ENCODE measurements around the gene RPL31.
"Not testable (repeated sequence)": the region's sequence is repeated elsewhere in the genome, so short reads cannot be mapped to it uniquely, and the experiment has no call there.

The RPL31 gene

DNA sequence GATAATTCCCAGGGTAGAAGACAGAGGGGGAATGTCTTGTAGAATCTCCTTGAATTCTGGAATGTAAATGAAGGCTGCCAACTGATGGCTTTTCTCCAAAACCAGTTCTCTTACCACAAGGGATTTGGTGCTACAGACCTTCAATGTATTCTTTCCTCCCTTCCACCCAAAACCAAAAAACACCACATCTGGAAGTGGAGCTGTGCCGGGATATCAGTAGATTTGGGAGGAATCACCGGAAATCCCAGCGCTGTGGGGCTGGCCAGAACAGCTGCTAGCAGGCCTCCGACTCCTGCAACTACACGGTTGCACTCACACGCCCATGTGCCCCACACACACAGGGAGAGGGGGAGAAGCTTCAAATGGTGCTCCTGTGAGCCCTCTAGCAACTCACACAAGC lies 45.7 kb downstream of the RPL31 start:
- H2AFZ ChIP-seq (ENCODE audit: low read length): no peak overlapping the region
- H4K91ac ChIP-seq (ENCODE audit: low read depth, low read length, poor library complexity): no peak overlapping the region
- H3K4me3 ChIP-seq (ENCODE audit: low read length in 2 of 2): peak overlapping the region in 1 of 2 donors; percentile 14
- no peaks in the 10 kb centered on the region for H3K4me1 ChIP-seq (ENCODE audit: control insufficient read depth in 2 of 2, insufficient read depth in 1 of 2, low read depth in 1 of 2, low read length in 2 of 2)
- no peak overlapping the region for H3K4me2 ChIP-seq (ENCODE audit: insufficient read depth, low read length, poor library complexity, severe bottlenecking)
- no peaks in the 10 kb centered on the region for H3K27me3 ChIP-seq (ENCODE audit: control insufficient read depth in 3 of 3, insufficient read depth in 3 of 3, low read depth in 1 of 3, low read length in 3 of 3)
- H3K36me3 ChIP-seq (replicated peaks in 1 of 2; ENCODE audit: control insufficient read depth in 2 of 2, insufficient read depth in 2 of 2, low read length in 2 of 2): no peaks in the 10 kb centered on the region
- H4K8ac ChIP-seq (ENCODE audit: low read depth, low read length): no peak overlapping the region
- H3K23ac ChIP-seq (ENCODE audit: low read depth, low read length, poor library complexity): no peak overlapping the region
- no peak overlapping the region for H2BK5ac ChIP-seq (ENCODE audit: low read length)
- H3K9me3 ChIP-seq (replicated peaks in 1 of 2; ENCODE audit: control insufficient read depth in 2 of 2, insufficient read depth in 1 of 2, low read depth in 1 of 2, low read length in 2 of 2): no peaks in the 10 kb centered on the region
- H2BK15ac ChIP-seq (ENCODE audit: low read length): no peak overlapping the region
- no peak overlapping the region for H2BK120ac ChIP-seq (ENCODE audit: low read depth, low read length)
- no peaks in the 10 kb centered on the region for H3K79me1 ChIP-seq (ENCODE audit: low read depth, low read length)
- no peak for DNase-seq (ENCODE audit: low spot score)
- no peak overlapping the region for H3K4ac ChIP-seq (ENCODE audit: low read length)
- H3K18ac ChIP-seq (ENCODE audit: low read length): peak overlapping the region; percentile 59
- H3K14ac ChIP-seq (ENCODE audit: low read length): no peak overlapping the region
- H3K27ac ChIP-seq (replicated peaks; ENCODE audit: low read length): no peak overlapping the region
- WGBS, 2 donors (ENCODE audit: extremely low coverage in 2 of 2, insufficient read length in 2 of 2, insufficient replicate concordance in 1 of 2): no CpG with 5 or more reads among the region's 6 CpGs
- H3K9ac ChIP-seq (ENCODE audit: low read depth, low read length, poor library complexity): no peak overlapping the region
- H2BK12ac ChIP-seq (ENCODE audit: low read length): no peak overlapping the region
- H2AK5ac ChIP-seq (ENCODE audit: low read depth, low read length): no peak overlapping the region

GRCh38 chr2:101048756-101049155 lies 46.7 kb downstream of the RPL31 start:
- no peak overlapping the region for H2BK120ac ChIP-seq (ENCODE audit: low read depth, low read length)
- H3K27me3 ChIP-seq (ENCODE audit: control insufficient read depth in 3 of 3, insufficient read depth in 3 of 3, low read depth in 1 of 3, low read length in 3 of 3): no peaks in the 10 kb centered on the region
- no peaks in the 10 kb centered on the region for H3K4me1 ChIP-seq (ENCODE audit: control insufficient read depth in 2 of 2, insufficient read depth in 1 of 2, low read depth in 1 of 2, low read length in 2 of 2)
- H3K18ac ChIP-seq (ENCODE audit: low read length): no peak overlapping the region
- no peak overlapping the region for H4K8ac ChIP-seq (ENCODE audit: low read depth, low read length)
- H3K79me1 ChIP-seq (ENCODE audit: low read depth, low read length): no peaks in the 10 kb centered on the region
- no peak overlapping the region for H2BK12ac ChIP-seq (ENCODE audit: low read length)
- H4K91ac ChIP-seq (ENCODE audit: low read depth, low read length, poor library complexity): no peak overlapping the region
- no peak overlapping the region for H3K23ac ChIP-seq (ENCODE audit: low read depth, low read length, poor library complexity)
- H3K9me3 ChIP-seq (replicated peaks in 1 of 2; ENCODE audit: control insufficient read depth in 2 of 2, insufficient read depth in 1 of 2, low read depth in 1 of 2, low read length in 2 of 2): no peaks in the 10 kb centered on the region
- no peak overlapping the region for H3K14ac ChIP-seq (ENCODE audit: low read length)
- no peak overlapping the region for H2BK15ac ChIP-seq (ENCODE audit: low read length)
- H2BK5ac ChIP-seq (ENCODE audit: low read length): no peak overlapping the region
- no peak overlapping the region for H3K4me2 ChIP-seq (ENCODE audit: insufficient read depth, low read length, poor library complexity, severe bottlenecking)
- no peak overlapping the region for H3K9ac ChIP-seq (ENCODE audit: low read depth, low read length, poor library complexity)
- no peak overlapping the region for H3K4ac ChIP-seq (ENCODE audit: low read length)
- no peaks in the 10 kb centered on the region for H3K36me3 ChIP-seq (replicated peaks in 1 of 2; ENCODE audit: control insufficient read depth in 2 of 2, insufficient read depth in 2 of 2, low read length in 2 of 2)
- no peak overlapping the region for H3K4me3 ChIP-seq (ENCODE audit: low read length in 2 of 2)
- H2AFZ ChIP-seq (ENCODE audit: low read length): no peak overlapping the region
- H2AK5ac ChIP-seq (ENCODE audit: low read depth, low read length): no peak overlapping the region
- no CpG with 5 or more reads among the region's 3 CpGs for WGBS, 2 donors (ENCODE audit: extremely low coverage in 2 of 2, insufficient read length in 2 of 2, insufficient replicate concordance in 1 of 2)
- no peak for DNase-seq (ENCODE audit: low spot score)
- H3K27ac ChIP-seq (replicated peaks; ENCODE audit: low read length): no peak overlapping the region

DNA sequence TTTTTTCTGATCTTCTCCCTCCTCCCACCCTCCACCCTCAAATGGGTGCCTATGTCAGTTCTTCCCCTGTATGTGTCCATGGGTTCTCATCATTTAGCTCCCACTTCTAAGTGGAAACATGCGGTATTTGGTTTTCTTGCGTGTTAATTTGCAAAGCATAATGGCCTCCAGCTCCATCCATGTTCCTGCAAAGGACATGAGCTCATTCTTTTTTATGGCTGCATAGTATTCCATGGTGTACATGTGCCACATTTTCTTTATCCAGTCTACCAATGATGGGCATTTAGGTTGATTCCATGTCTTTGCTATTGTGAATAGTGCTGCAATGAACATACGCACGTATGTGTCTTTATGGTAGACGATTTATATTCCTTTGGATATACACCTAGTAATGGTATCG lies 48.8 kb downstream of the RPL31 start:
- no CpG with 5 or more reads among the region's 6 CpGs for WGBS, 2 donors (ENCODE audit: extremely low coverage in 2 of 2, insufficient read length in 2 of 2, insufficient replicate concordance in 1 of 2)

DNA sequence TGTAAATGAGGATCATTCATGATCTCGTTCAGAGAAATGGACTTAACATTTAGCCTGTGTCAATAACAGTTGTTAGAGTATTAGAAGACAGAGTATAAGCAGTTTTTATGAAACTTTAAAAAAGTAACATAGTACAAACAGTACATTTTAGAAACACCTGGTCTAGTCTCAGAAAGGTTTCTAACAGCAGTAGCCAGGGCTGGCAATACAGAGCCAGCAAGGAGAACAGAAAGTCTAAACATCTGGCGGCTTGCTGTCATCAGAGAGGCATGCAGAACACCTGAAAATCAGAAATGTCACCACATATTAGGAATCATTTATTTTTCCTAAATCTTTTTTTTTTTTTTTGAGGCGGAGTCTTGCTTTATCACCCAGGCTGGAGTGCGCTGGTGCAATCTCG lies 50.1 kb downstream of the RPL31 start:
- DNase-seq (ENCODE audit: low spot score): no peak
- Histone ChIP-seq H3K4me1 (ENCODE audit: control insufficient read depth in 2 of 2, insufficient read depth in 1 of 2, low read depth in 1 of 2, low read length in 2 of 2) (no peaks in the 10 kb centered on the region), H2AFZ (ENCODE audit: low read length) (no peak overlapping the region), H2BK12ac (ENCODE audit: low read length) (no peak overlapping the region), H3K4me2 (ENCODE audit: insufficient read depth, low read length, poor library complexity, severe bottlenecking) (no peak overlapping the region), H3K9ac (ENCODE audit: low read depth, low read length, poor library complexity) (no peak overlapping the region), H3K4me3 (ENCODE audit: low read length in 2 of 2) (no peak overlapping the region), H3K79me1 (ENCODE audit: low read depth, low read length) (no peaks in the 10 kb centered on the region), H4K8ac (ENCODE audit: low read depth, low read length) (no peak overlapping the region), H3K14ac (ENCODE audit: low read length) (no peak overlapping the region), H2BK15ac (ENCODE audit: low read length) (no peak overlapping the region), H2BK120ac (ENCODE audit: low read depth, low read length) (no peak overlapping the region), H3K9me3 (replicated peaks in 1 of 2; ENCODE audit: control insufficient read depth in 2 of 2, insufficient read depth in 1 of 2, low read depth in 1 of 2, low read length in 2 of 2) (no peaks in the 10 kb centered on the region), H3K18ac (ENCODE audit: low read length) (no peak overlapping the region), H2BK5ac (ENCODE audit: low read length) (no peak overlapping the region), H3K27ac (replicated peaks; ENCODE audit: low read length) (no peak overlapping the region), H2AK5ac (ENCODE audit: low read depth, low read length) (no peak overlapping the region), H3K36me3 (replicated peaks in 1 of 2; ENCODE audit: control insufficient read depth in 2 of 2, insufficient read depth in 2 of 2, low read length in 2 of 2) (no peaks in the 10 kb centered on the region), H4K91ac (ENCODE audit: low read depth, low read length, poor library complexity) (no peak overlapping the region), H3K4ac (ENCODE audit: low read length) (no peak overlapping the region), H3K23ac (ENCODE audit: low read depth, low read length, poor library complexity) (no peak overlapping the region), H3K27me3 (ENCODE audit: control insufficient read depth in 3 of 3, insufficient read depth in 3 of 3, low read depth in 1 of 3, low read length in 3 of 3) (no peaks in the 10 kb centered on the region)
- no CpG with 5 or more reads among the region's 5 CpGs for WGBS, 2 donors (ENCODE audit: extremely low coverage in 2 of 2, insufficient read length in 2 of 2, insufficient replicate concordance in 1 of 2)

More for the DNA sequence above, 48.8 kb downstream of the RPL31 start:
- H3K9me3 ChIP-seq (replicated peaks in 1 of 2; ENCODE audit: control insufficient read depth in 2 of 2, insufficient read depth in 1 of 2, low read depth in 1 of 2, low read length in 2 of 2); H3K23ac ChIP-seq (ENCODE audit: low read depth, low read length, poor library complexity); H3K4ac ChIP-seq (ENCODE audit: low read length); H3K9ac ChIP-seq (ENCODE audit: low read depth, low read length, poor library complexity); H3K79me1 ChIP-seq (ENCODE audit: low read depth, low read length); H3K4me2 ChIP-seq (ENCODE audit: insufficient read depth, low read length, poor library complexity, severe bottlenecking); H2BK5ac ChIP-seq (ENCODE audit: low read length); H2AK5ac ChIP-seq (ENCODE audit: low read depth, low read length); H2BK12ac ChIP-seq (ENCODE audit: low read length); H3K36me3 ChIP-seq (replicated peaks in 1 of 2; ENCODE audit: control insufficient read depth in 2 of 2, insufficient read depth in 2 of 2, low read length in 2 of 2); H3K18ac ChIP-seq (ENCODE audit: low read length); H4K91ac ChIP-seq (ENCODE audit: low read depth, low read length, poor library complexity); DNase-seq (ENCODE audit: low spot score); H3K4me1 ChIP-seq (ENCODE audit: control insufficient read depth in 2 of 2, insufficient read depth in 1 of 2, low read depth in 1 of 2, low read length in 2 of 2); H2BK15ac ChIP-seq (ENCODE audit: low read length); H3K4me3 ChIP-seq (ENCODE audit: low read length in 2 of 2); H2BK120ac ChIP-seq (ENCODE audit: low read depth, low read length); H3K14ac ChIP-seq (ENCODE audit: low read length); H3K27me3 ChIP-seq (ENCODE audit: control insufficient read depth in 3 of 3, insufficient read depth in 3 of 3, low read depth in 1 of 3, low read length in 3 of 3); H2AFZ ChIP-seq (ENCODE audit: low read length); H3K27ac ChIP-seq (replicated peaks; ENCODE audit: low read length); H4K8ac ChIP-seq (ENCODE audit: low read depth, low read length): not testable (repeated sequence)
